ENCODE results near the gene ZNF609. TPM values are rescaled to one million over a fixed set of nuclear protein-coding genes. Genes with fewer than 3 reads are reported as not detected.
"Not testable (repeated sequence)": the region's sequence is repeated elsewhere in the genome, so short reads cannot be mapped to it uniquely, and the experiment has no call there.

The ZNF609 gene
- polyA plus RNA-seq, 12 donors, result 13.2 to 23.3 (median 16.4) TPM; not detected in 1

GRCh38 chr15:64619880-64620839 is 159.8 kb downstream of the ZNF609 start:
- no peak for DNase-seq

- DNase-seq, result no peak
These were observed 160.7 kb downstream of the ZNF609 start for GRCh38 chr15:64621056-64621455.

GRCh38 chr15:64622410-64623260 is 162.3 kb downstream of the ZNF609 start:
- DNase-seq, result no peak

- no peak for DNase-seq
These were observed 163.1 kb downstream of the ZNF609 start for GRCh38 chr15:64623347-64623996.

GRCh38 chr15:64624242-64624641 is 163.9 kb downstream of the ZNF609 start:
- no peak for DNase-seq

- DNase-seq, result no peak
These were observed 168.7 kb downstream of the ZNF609 start for GRCh38 chr15:64629063-64629462.

GRCh38 chr15:64630396-64631107 is 170.2 kb downstream of the ZNF609 start:
- DNase-seq, result no peak

GRCh38 chr15:64632639-64633038 is 172.3 kb downstream of the ZNF609 start:
- DNase-seq, result not testable (repeated sequence)

GRCh38 chr15:64633332-64633731 is 173.0 kb downstream of the ZNF609 start:
- no peak for DNase-seq

- DNase-seq, result no peak
These were observed 173.6 kb downstream of the ZNF609 start for GRCh38 chr15:64634027-64634426.

GRCh38 chr15:64634576-64635498 is 174.5 kb downstream of the ZNF609 start:
- no peak for DNase-seq

GRCh38 chr15:64635499-64636495 is 175.4 kb downstream of the ZNF609 start:
- no peak for DNase-seq

- DNase-seq, result no peak
These were observed 176.2 kb downstream of the ZNF609 start for GRCh38 chr15:64636556-64636955.

- no peak for DNase-seq
These were observed 177.0 kb downstream of the ZNF609 start for GRCh38 chr15:64637412-64637811.

- not testable (repeated sequence) for DNase-seq
These were observed 179.4 kb downstream of the ZNF609 start for GRCh38 chr15:64639744-64640143.

GRCh38 chr15:64640146-64640871 is 179.9 kb downstream of the ZNF609 start:
- no peak for DNase-seq

- DNase-seq, result no peak
These were observed 182.5 kb downstream of the ZNF609 start for GRCh38 chr15:64642875-64643274.

GRCh38 chr15:64643685-64644084 is 183.3 kb downstream of the ZNF609 start:
- no peak for DNase-seq

Measured in muscle of arm (tissue), 12 donors.